ENCODE data around the gene KCND1.

DNA sequence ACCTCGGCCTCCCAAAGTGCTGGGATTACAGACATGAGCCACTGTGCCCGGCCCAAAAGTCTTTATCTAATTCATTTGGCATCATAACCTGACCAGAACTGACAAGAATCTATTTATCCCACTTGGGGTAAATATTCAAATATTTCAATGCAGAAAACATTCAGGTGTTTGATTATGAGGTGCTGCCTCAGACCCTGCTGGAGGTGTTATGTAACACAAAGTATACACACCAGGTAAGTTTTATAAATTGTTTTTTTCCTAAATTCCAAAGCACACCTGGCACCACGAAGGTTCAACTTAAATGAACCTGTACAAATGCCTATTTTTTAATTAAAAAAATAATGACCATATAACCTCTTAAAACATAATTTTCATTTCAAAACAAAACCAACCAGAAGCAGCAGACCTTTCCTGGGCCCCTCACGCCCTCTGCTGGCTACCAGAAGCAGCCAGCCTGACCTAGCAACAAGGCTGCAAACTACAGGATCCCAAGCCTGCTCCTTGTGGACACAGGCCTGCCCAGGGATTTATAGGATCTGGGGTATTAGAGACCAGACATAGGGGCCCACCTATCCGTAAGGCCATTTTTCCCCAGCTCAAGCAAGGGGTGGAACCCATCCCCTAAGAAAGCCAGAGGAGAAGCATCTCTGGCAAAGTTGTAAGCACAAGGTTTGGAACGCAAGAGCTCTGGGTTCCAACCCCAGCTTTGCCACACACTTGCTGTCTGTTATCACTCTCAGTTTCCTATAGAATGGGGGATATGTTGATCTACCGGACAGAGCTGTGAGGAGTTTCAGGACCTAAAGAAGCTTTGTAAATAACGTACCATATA, 25.9 kb downstream of the KCND1 start:
- TF ChIP-seq, protein P1, sequence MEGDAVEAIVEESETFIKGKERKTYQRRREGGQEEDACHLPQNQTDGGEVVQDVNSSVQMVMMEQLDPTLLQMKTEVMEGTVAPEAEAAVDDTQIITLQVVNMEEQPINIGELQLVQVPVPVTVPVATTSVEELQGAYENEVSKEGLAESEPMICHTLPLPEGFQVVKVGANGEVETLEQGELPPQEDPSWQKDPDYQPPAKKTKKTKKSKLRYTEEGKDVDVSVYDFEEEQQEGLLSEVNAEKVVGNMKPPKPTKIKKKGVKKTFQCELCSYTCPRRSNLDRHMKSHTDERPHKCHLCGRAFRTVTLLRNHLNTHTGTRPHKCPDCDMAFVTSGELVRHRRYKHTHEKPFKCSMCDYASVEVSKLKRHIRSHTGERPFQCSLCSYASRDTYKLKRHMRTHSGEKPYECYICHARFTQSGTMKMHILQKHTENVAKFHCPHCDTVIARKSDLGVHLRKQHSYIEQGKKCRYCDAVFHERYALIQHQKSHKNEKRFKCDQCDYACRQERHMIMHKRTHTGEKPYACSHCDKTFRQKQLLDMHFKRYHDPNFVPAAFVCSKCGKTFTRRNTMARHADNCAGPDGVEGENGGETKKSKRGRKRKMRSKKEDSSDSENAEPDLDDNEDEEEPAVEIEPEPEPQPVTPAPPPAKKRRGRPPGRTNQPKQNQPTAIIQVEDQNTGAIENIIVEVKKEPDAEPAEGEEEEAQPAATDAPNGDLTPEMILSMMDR (IDR thresholded peaks at IDR 0.05), result peak; percentile 45 to 62 (median 56)
- TF ChIP-seq EP300 (IDR thresholded peaks at IDR 0.05), result no peak

All from tibial nerve (tissue), 4 donors.